HepG2 (cell line): ENCODE data around the gene DRAP1. TPM values are rescaled to one million over a fixed set of nuclear protein-coding genes. Genes with fewer than 3 reads are reported as not detected.

Source experiments
- MED8 ChIP-seq: sonication (generic); formaldehyde crosslinking; IDR thresholded peaks from 2 replicates; pipeline ENCODE4 v1.8.1; 2023; ENCODE audit warnings: mild to moderate bottlenecking, missing genetic modification reagents; ENCODE audit not compliant: insufficient replicate concordance
- NR2F2 ChIP-seq: IDR thresholded peaks from 2 replicates; pipeline ENCODE4 v1.6.1; 2012; ENCODE audit warnings: low read depth, inconsistent platforms, borderline replicate concordance
- PHF5A ChIP-seq: IDR thresholded peaks from one replicate; pipeline ENCODE4 v1.6.1; 2018; ENCODE audit warnings: low read depth, missing genetic modification reagents; ENCODE audit not compliant: unreplicated experiment
- SRSF9 ChIP-seq: fragments of 200-400 bp; formaldehyde crosslinking; IDR thresholded peaks from 2 replicates; pipeline ENCODE4 v1.6.1; 2018; ENCODE audit warnings: borderline replicate concordance, mild to moderate bottlenecking, low read depth, low read length; ENCODE audit not compliant: insufficient read depth, poor library complexity, severe bottlenecking
- ZMYM4 ChIP-seq: sonication (generic); formaldehyde crosslinking; IDR thresholded peaks from 2 replicates; pipeline ENCODE4 v1.8.1; 2023; ENCODE audit warnings: mild to moderate bottlenecking, missing genetic modification reagents
- ZNF260 ChIP-seq: sonication (generic); formaldehyde crosslinking; IDR thresholded peaks from 2 replicates; pipeline ENCODE4 v1.4.0; 2020; ENCODE audit warnings: missing genetic modification reagents, low read depth, mild to moderate bottlenecking, borderline replicate concordance
- ZNF33B ChIP-seq: sonication (generic); formaldehyde crosslinking; IDR thresholded peaks from 2 replicates; pipeline ENCODE4 v1.5.1; 2020; ENCODE audit warnings: mild to moderate bottlenecking, missing genetic modification reagents
- polyA plus RNA-seq, 8 experiments: library from polyadenylated mRNA; depleted of rRNA in 3 of 8; stranded (reverse) in 7 of 8; unstranded in 1 of 8; fragments of >200 nt; fragmentation: Illumina TruSeq in 4 of 8; extraction: Trizol in 4 of 8; gene quantifications; 2 replicates each; pipeline versions ENCODE4 v1.2.1 to v1.2.3, GENCODE V29; 2011 to 2016; ENCODE audit warnings: low read depth in 4 of 8, missing spikeins in 1 of 8, mixed read lengths in 1 of 8; ENCODE audit not compliant: insufficient read depth in 1 of 8
- total RNA-seq, 5 experiments: library from RNA; depleted of rRNA; stranded (reverse); fragments of >200 nt; fragmentation: Illumina TruSeq; extraction: Trizol; gene quantifications; 2 replicates each; pipeline ENCODE4 v1.2.3, GENCODE V29; 2016; ENCODE audit warnings: low read depth in 1 of 5
- TF ChIP-seq, protein P1 (sequence below): sonication (generic); formaldehyde crosslinking; IDR thresholded peaks from one replicate; pipeline ENCODE4 v1.5.1; 2020; ENCODE audit warnings: mild to moderate bottlenecking, missing genetic modification reagents; ENCODE audit errors: not compliant biosample characterization
- TF ChIP-seq, protein P2 (sequence below): sonication (generic); formaldehyde crosslinking; IDR thresholded peaks from 2 replicates; pipeline ENCODE4 v1.4.0; 2020; ENCODE audit warnings: mild to moderate bottlenecking, missing genetic modification reagents
- TF ChIP-seq, protein P3 (sequence below), 2 experiments: sonication (generic) in 1 of 2; formaldehyde crosslinking in 1 of 2; IDR thresholded peaks; 2 replicates each; pipeline versions ENCODE4 v1.6.1 to v1.9.0; 2014 to 2022; ENCODE audit warnings: antibody characterized with exemption in 1 of 2, borderline replicate concordance in 1 of 2, inconsistent platforms in 1 of 2, low read depth in 1 of 2, missing genetic modification reagents in 1 of 2

Gene DRAP1
- total and polyA plus RNA-seq, 2 of the 13 experiments (the other 11 are each of a cell fraction or from before 2014, with no cell fraction given): 46.8 to 52.3 TPM

DNA sequence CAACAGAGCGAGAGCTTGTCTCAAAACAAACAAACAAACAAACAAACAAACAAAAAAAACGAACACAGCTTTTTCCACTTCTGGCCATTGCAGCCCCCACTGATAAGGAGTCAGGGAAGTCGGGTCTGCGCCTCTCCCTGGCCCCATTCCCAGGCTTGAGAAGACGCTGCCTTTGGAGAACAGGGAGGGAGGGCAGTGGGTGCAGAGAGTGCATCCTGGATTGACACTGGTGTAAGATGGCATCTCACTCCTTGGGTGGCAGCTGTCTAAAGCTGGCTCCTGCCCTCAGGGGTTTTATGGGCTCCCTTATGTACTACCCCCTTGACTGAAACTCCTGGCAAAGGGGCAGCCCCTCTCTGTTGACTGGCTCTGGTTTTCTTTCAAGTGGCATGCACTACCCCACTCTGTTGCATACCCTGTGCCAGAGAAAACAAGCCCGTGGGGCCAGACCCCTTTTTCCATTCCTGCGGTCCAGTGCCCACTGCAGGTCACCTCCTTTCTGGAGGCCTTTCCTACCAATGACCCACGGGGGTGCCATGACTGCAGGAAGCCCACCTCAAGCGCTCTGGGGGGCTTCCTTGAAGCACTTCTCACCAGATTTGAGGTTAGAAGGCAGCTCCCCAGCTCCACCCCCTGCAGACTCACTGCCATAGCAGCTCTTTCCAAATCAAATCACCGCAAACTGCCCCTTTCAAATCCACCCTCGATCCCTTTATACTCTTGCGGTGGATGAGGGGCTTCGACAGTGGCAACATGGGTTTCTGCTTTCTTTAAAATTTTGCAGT is 12.7 kb downstream of the DRAP1 start (continued):
- TF ChIP-seq, protein P1, sequence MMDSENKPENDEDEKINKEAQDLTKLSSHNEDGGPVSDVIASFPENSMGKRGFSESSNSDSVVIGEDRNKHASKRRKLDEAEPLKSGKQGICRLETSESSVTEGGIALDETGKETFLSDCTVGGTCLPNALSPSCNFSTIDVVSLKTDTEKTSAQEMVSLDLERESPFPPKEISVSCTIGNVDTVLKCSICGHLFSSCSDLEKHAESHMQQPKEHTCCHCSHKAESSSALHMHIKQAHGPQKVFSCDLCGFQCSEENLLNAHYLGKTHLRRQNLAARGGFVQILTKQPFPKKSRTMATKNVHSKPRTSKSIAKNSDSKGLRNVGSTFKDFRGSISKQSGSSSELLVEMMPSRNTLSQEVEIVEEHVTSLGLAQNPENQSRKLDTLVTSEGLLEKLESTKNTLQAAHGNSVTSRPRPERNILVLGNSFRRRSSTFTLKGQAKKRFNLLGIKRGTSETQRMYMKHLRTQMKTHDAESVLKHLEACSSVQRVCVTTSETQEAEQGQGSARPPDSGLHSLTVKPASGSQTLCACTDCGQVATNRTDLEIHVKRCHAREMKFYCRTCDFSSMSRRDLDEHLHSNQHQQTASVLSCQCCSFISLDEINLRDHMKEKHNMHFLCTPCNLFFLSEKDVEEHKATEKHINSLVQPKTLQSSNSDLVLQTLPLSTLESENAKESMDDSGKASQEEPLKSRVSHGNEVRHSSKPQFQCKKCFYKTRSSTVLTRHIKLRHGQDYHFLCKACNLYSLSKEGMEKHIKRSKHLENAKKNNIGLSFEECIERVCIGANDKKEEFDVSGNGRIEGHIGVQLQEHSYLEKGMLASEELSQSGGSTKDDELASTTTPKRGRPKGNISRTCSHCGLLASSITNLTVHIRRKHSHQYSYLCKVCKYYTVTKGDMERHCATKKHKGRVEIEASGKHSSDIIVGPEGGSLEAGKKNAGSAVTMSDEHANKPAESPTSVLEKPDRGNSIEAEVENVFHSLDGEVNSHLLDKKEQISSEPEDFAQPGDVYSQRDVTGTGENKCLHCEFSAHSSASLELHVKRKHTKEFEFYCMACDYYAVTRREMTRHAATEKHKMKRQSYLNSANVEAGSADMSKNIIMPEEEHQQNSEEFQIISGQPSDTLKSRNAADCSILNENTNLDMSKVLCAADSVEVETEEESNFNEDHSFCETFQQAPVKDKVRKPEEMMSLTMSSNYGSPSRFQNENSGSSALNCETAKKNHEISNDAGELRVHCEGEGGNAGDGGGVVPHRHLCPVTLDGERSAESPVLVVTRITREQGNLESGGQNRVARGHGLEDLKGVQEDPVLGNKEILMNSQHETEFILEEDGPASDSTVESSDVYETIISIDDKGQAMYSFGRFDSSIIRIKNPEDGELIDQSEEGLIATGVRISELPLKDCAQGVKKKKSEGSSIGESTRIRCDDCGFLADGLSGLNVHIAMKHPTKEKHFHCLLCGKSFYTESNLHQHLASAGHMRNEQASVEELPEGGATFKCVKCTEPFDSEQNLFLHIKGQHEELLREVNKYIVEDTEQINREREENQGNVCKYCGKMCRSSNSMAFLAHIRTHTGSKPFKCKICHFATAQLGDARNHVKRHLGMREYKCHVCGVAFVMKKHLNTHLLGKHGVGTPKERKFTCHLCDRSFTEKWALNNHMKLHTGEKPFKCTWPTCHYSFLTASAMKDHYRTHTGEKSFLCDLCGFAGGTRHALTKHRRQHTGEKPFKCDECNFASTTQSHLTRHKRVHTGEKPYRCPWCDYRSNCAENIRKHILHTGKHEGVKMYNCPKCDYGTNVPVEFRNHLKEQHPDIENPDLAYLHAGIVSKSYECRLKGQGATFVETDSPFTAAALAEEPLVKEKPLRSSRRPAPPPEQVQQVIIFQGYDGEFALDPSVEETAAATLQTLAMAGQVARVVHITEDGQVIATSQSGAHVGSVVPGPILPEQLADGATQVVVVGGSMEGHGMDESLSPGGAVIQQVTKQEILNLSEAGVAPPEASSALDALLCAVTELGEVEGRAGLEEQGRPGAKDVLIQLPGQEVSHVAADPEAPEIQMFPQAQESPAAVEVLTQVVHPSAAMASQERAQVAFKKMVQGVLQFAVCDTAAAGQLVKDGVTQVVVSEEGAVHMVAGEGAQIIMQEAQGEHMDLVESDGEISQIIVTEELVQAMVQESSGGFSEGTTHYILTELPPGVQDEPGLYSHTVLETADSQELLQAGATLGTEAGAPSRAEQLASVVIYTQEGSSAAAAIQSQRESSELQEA: no peak
- TF ChIP-seq NR2F2: no peak
- no peak for TF ChIP-seq MED8 (CRISPR knock-in tag)
- no peak for TF ChIP-seq ZMYM4
- TF ChIP-seq ZNF260 (CRISPR knock-in tag): no peak
- no peak for TF ChIP-seq PHF5A
- TF ChIP-seq, protein P2, sequence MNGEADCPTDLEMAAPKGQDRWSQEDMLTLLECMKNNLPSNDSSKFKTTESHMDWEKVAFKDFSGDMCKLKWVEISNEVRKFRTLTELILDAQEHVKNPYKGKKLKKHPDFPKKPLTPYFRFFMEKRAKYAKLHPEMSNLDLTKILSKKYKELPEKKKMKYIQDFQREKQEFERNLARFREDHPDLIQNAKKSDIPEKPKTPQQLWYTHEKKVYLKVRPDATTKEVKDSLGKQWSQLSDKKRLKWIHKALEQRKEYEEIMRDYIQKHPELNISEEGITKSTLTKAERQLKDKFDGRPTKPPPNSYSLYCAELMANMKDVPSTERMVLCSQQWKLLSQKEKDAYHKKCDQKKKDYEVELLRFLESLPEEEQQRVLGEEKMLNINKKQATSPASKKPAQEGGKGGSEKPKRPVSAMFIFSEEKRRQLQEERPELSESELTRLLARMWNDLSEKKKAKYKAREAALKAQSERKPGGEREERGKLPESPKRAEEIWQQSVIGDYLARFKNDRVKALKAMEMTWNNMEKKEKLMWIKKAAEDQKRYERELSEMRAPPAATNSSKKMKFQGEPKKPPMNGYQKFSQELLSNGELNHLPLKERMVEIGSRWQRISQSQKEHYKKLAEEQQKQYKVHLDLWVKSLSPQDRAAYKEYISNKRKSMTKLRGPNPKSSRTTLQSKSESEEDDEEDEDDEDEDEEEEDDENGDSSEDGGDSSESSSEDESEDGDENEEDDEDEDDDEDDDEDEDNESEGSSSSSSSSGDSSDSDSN (CRISPR knock-in tag): no peak
- no peak for TF ChIP-seq SRSF9
- TF ChIP-seq ZNF33B (CRISPR knock-in tag): no peak
- TF ChIP-seq, protein P3, sequence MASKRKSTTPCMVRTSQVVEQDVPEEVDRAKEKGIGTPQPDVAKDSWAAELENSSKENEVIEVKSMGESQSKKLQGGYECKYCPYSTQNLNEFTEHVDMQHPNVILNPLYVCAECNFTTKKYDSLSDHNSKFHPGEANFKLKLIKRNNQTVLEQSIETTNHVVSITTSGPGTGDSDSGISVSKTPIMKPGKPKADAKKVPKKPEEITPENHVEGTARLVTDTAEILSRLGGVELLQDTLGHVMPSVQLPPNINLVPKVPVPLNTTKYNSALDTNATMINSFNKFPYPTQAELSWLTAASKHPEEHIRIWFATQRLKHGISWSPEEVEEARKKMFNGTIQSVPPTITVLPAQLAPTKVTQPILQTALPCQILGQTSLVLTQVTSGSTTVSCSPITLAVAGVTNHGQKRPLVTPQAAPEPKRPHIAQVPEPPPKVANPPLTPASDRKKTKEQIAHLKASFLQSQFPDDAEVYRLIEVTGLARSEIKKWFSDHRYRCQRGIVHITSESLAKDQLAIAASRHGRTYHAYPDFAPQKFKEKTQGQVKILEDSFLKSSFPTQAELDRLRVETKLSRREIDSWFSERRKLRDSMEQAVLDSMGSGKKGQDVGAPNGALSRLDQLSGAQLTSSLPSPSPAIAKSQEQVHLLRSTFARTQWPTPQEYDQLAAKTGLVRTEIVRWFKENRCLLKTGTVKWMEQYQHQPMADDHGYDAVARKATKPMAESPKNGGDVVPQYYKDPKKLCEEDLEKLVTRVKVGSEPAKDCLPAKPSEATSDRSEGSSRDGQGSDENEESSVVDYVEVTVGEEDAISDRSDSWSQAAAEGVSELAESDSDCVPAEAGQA (IDR thresholded peaks at IDR 0.05; ENCODE audit: low read depth): no peak
- TF ChIP-seq, protein P3 (CRISPR knock-in tag; IDR thresholded peaks at IDR 0.05; ENCODE audit: borderline replicate concordance): no peak
